Epithelial cell of esophagus (primary cell): ENCODE measurements around the gene ARRB1.
A peak's percentile ranks its signal among the peaks of the same experiment; 100 is the strongest.

ENCODE experiments used
- DNase-seq: peaks from one replicate; pipeline ENCODE4 v3.0.0; 2010; ENCODE audit warnings: low read depth
- H3K4me3 ChIP-seq: 2 replicates; pipeline ENCODE4 v1.5.1; 2011; ENCODE audit warnings: mild to moderate bottlenecking, low read length, control low read depth
- CTCF ChIP-seq: IDR thresholded peaks from 2 replicates; pipeline ENCODE4 v1.5.1; 2011; ENCODE audit warnings: low read depth, mild to moderate bottlenecking, low read length, control low read depth, inconsistent platforms; ENCODE audit not compliant: insufficient read depth; ENCODE audit errors: missing control alignments

Gene ARRB1

GRCh38 chr11:75283391-75283931, 68.0 kb downstream of the ARRB1 start:
- H3K4me3 ChIP-seq, result no peak overlapping the region
- no peak for TF ChIP-seq CTCF
- DNase-seq, result no peak

- H3K4me3 ChIP-seq, result no peak overlapping the region
- no peak for TF ChIP-seq CTCF
- no peak for DNase-seq
Observed at GRCh38 chr11:75281469-75282095, 69.9 kb downstream of the ARRB1 start.

- no peak overlapping the region for H3K4me3 ChIP-seq
- no peak for TF ChIP-seq CTCF
- DNase-seq, result no peak
Observed at GRCh38 chr11:75280770-75281468, 70.5 kb downstream of the ARRB1 start.

GRCh38 chr11:75280227-75280701, 71.2 kb downstream of the ARRB1 start:
- DNase-seq, result peak; percentile 71
- no peak overlapping the region for H3K4me3 ChIP-seq
- peak; percentile 95 for TF ChIP-seq CTCF

- no peak for TF ChIP-seq CTCF
- no peak overlapping the region for H3K4me3 ChIP-seq
- no peak for DNase-seq
Observed at GRCh38 chr11:75279273-75279672, 72.2 kb downstream of the ARRB1 start.

GRCh38 chr11:75277991-75278790, 73.3 kb downstream of the ARRB1 start:
- no peak for TF ChIP-seq CTCF
- no peak overlapping the region for H3K4me3 ChIP-seq
- DNase-seq, result no peak
